ENCODE measurements around the gene BCL3. TPM values are rescaled to one million over a fixed set of nuclear protein-coding genes. Genes with fewer than 3 reads are reported as not detected.

The BCL3 gene, protein sequence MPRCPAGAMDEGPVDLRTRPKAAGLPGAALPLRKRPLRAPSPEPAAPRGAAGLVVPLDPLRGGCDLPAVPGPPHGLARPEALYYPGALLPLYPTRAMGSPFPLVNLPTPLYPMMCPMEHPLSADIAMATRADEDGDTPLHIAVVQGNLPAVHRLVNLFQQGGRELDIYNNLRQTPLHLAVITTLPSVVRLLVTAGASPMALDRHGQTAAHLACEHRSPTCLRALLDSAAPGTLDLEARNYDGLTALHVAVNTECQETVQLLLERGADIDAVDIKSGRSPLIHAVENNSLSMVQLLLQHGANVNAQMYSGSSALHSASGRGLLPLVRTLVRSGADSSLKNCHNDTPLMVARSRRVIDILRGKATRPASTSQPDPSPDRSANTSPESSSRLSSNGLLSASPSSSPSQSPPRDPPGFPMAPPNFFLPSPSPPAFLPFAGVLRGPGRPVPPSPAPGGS
- polyA plus RNA-seq (2013, experiment 1 of 2): 11.8 TPM
- polyA plus RNA-seq (2013, experiment 2 of 2): 10.7 TPM

DNA sequence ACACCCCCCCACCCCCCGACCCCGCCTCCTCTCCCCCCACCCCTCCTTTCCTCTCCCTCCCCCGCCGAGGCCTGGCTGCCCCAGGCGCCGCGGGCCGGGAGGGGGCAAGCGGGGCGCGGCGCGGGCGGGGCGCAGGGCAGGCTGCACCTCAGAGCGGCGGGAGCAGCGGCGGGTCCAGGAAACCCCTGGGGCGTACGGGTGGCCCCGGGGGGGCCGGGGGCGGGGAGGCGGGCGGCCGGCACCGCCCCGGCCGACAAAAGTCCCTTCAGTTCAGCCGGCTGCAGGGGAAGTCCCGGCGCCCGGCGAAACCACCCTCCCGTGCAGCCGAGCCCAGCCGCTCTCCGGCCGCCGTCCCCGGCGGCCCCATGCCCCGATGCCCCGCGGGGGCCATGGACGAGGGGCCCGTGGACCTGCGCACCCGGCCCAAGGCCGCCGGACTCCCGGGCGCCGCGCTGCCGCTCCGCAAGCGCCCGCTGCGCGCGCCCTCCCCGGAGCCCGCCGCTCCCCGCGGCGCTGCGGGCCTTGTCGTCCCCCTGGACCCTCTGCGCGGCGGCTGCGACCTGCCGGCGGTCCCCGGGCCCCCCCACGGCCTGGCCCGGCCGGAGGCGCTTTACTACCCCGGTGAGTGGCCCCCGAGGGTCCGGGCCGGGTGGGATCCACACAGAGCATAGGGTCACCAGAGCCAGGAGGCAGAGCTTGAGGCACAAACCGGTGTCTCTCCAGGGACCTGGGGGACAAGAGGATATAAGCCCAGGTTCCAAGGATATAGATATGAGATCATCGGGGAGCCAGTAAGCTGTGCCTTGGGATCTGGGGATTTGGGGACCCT, at the start of gene BCL3:
Gene BCL3, plus strand, starts transcription at position 283 of the 829 bp plus-strand sequence. Its CDS starts 83 bp downstream, at position 366.
- Histone ChIP-seq H3K36me3 (ENCODE audit: control insufficient read depth, insufficient read depth, low read length) (peaks cover 2% of the 10 kb centered on the region), H3K4me1 (ENCODE audit: control insufficient read depth, insufficient read depth, low read length, poor library complexity, severe bottlenecking) (peaks cover 10% of the 10 kb centered on the region), H3K9me3 (ENCODE audit: control insufficient read depth, low read length) (no peaks in the 10 kb centered on the region), H3K4me3 (ENCODE audit: extremely low read depth, insufficient read depth, low read length, poor library complexity, severe bottlenecking) (peak within 1 kb of the TSS; percentile 47), H3K27ac (ENCODE audit: low read depth, low read length, severe bottlenecking) (no peak within 1 kb of the TSS)
- WGBS, 2 experiments (ENCODE audit: insufficient coverage in 2 of 2): 1 to 3% methylated on average over 49 to 55 of the region's 88 CpGs

GRCh38 chr19:44700547-44700946, 48.0 kb upstream of the BCL3 start:
- Histone ChIP-seq H3K9me3 (ENCODE audit: control insufficient read depth, low read length) (no peaks in the 10 kb centered on the region), H3K4me3 (ENCODE audit: extremely low read depth, insufficient read depth, low read length, poor library complexity, severe bottlenecking) (no peak overlapping the region), H3K36me3 (ENCODE audit: control insufficient read depth, insufficient read depth, low read length) (no peaks in the 10 kb centered on the region), H3K27ac (ENCODE audit: low read depth, low read length, severe bottlenecking) (no peak overlapping the region), H3K4me1 (ENCODE audit: control insufficient read depth, insufficient read depth, low read length, poor library complexity, severe bottlenecking) (no peaks in the 10 kb centered on the region)
- 88 to 93% methylated on average over 3 to 4 of the region's 5 CpGs for WGBS, 2 experiments (ENCODE audit: insufficient coverage in 2 of 2)

GRCh38 chr19:44701228-44701627, 47.3 kb upstream of the BCL3 start:
- Histone ChIP-seq H3K9me3 (ENCODE audit: control insufficient read depth, low read length) (no peaks in the 10 kb centered on the region), H3K36me3 (ENCODE audit: control insufficient read depth, insufficient read depth, low read length) (no peaks in the 10 kb centered on the region), H3K27ac (ENCODE audit: low read depth, low read length, severe bottlenecking) (no peak overlapping the region), H3K4me1 (ENCODE audit: control insufficient read depth, insufficient read depth, low read length, poor library complexity, severe bottlenecking) (no peaks in the 10 kb centered on the region), H3K4me3 (ENCODE audit: extremely low read depth, insufficient read depth, low read length, poor library complexity, severe bottlenecking) (no peak overlapping the region)
- 94 to 97% methylated on average over 7 to 13 of the region's 15 CpGs for WGBS, 2 experiments (ENCODE audit: insufficient coverage in 2 of 2)

DNA sequence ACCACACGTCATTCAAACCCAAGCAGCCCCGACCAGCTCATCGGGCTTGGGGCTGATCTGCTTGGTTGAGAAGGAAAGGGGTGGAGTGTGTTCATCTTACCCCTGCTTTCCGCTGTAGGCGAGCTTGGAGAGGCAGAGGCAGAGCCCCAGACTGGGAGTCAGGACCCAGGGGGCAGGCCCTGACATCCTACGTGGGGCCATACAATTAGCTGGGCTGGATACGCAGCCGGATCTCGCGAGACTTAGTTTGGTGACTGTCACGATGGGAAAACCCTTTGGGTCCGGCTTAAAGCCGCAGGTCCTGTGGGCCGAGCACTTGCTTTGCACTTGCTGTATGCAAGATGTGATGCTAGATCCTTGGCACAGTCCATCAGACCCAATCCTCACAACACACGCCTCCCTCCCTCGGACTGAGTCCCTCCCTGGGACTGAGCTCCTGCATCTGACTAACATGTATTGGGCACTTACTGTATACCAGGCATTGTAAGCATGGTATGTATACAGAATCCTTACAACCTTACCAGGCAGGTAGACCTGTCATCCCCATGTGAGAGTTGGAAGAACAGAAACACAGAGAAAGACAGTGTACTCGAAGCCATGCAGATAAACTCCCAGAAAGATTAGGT, 45.8 kb upstream of the BCL3 start:
- Histone ChIP-seq H3K4me1 (ENCODE audit: control insufficient read depth, insufficient read depth, low read length, poor library complexity, severe bottlenecking) (no peaks in the 10 kb centered on the region), H3K36me3 (ENCODE audit: control insufficient read depth, insufficient read depth, low read length) (no peaks in the 10 kb centered on the region), H3K4me3 (ENCODE audit: extremely low read depth, insufficient read depth, low read length, poor library complexity, severe bottlenecking) (no peak overlapping the region), H3K27ac (ENCODE audit: low read depth, low read length, severe bottlenecking) (no peak overlapping the region), H3K9me3 (ENCODE audit: control insufficient read depth, low read length) (no peaks in the 10 kb centered on the region)
- 92 to 94% methylated on average over 12 to 16 of the region's 17 CpGs for WGBS, 2 experiments (ENCODE audit: insufficient coverage in 2 of 2)

- WGBS, 2 experiments (ENCODE audit: insufficient coverage in 2 of 2): 93 to 95% methylated on average over 26 to 27 of the region's 28 CpGs
Observed at GRCh38 chr19:44703336-44704078, 45.0 kb upstream of the BCL3 start.

GRCh38 chr19:44704982-44705381, 43.5 kb upstream of the BCL3 start:
- no peaks in the 10 kb centered on the region for H3K9me3 ChIP-seq (ENCODE audit: control insufficient read depth, low read length)
- H3K27ac ChIP-seq (ENCODE audit: low read depth, low read length, severe bottlenecking): no peak overlapping the region
- no peaks in the 10 kb centered on the region for H3K4me1 ChIP-seq (ENCODE audit: control insufficient read depth, insufficient read depth, low read length, poor library complexity, severe bottlenecking)
- H3K4me3 ChIP-seq (ENCODE audit: extremely low read depth, insufficient read depth, low read length, poor library complexity, severe bottlenecking): no peak overlapping the region
- H3K36me3 ChIP-seq (ENCODE audit: control insufficient read depth, insufficient read depth, low read length): no peaks in the 10 kb centered on the region
- WGBS, 2 experiments (ENCODE audit: insufficient coverage in 2 of 2): 83 to 100% methylated on average over 1 of the region's 1 CpG

More at GRCh38 chr19:44703336-44704078, 45.0 kb upstream of the BCL3 start:
- no peak overlapping the region for H3K27ac ChIP-seq (ENCODE audit: low read depth, low read length, severe bottlenecking)
- no peaks in the 10 kb centered on the region for H3K4me1 ChIP-seq (ENCODE audit: control insufficient read depth, insufficient read depth, low read length, poor library complexity, severe bottlenecking)
- H3K4me3 ChIP-seq (ENCODE audit: extremely low read depth, insufficient read depth, low read length, poor library complexity, severe bottlenecking): no peak overlapping the region
- H3K9me3 ChIP-seq (ENCODE audit: control insufficient read depth, low read length): no peaks in the 10 kb centered on the region
- no peaks in the 10 kb centered on the region for H3K36me3 ChIP-seq (ENCODE audit: control insufficient read depth, insufficient read depth, low read length)

GRCh38 chr19:44705502-44706010, 43.0 kb upstream of the BCL3 start:
- no peak overlapping the region for H3K4me3 ChIP-seq (ENCODE audit: extremely low read depth, insufficient read depth, low read length, poor library complexity, severe bottlenecking)
- WGBS, 2 experiments (ENCODE audit: insufficient coverage in 2 of 2): 88 to 91% methylated on average over 11 of the region's 12 CpGs

GRCh38 chr19:44706506-44707236, 41.8 kb upstream of the BCL3 start:
- Histone ChIP-seq H3K9me3 (ENCODE audit: control insufficient read depth, low read length) (no peaks in the 10 kb centered on the region), H3K4me1 (ENCODE audit: control insufficient read depth, insufficient read depth, low read length, poor library complexity, severe bottlenecking) (no peaks in the 10 kb centered on the region), H3K27ac (ENCODE audit: low read depth, low read length, severe bottlenecking) (no peak overlapping the region), H3K4me3 (ENCODE audit: extremely low read depth, insufficient read depth, low read length, poor library complexity, severe bottlenecking) (no peak overlapping the region), H3K36me3 (ENCODE audit: control insufficient read depth, insufficient read depth, low read length) (no peaks in the 10 kb centered on the region)
- 94 to 97% methylated on average over 3 of the region's 6 CpGs for WGBS, 2 experiments (ENCODE audit: insufficient coverage in 2 of 2)

More at GRCh38 chr19:44705502-44706010, 43.0 kb upstream of the BCL3 start:
- Histone ChIP-seq H3K9me3 (ENCODE audit: control insufficient read depth, low read length) (no peaks in the 10 kb centered on the region), H3K36me3 (ENCODE audit: control insufficient read depth, insufficient read depth, low read length) (no peaks in the 10 kb centered on the region), H3K27ac (ENCODE audit: low read depth, low read length, severe bottlenecking) (no peak overlapping the region), H3K4me1 (ENCODE audit: control insufficient read depth, insufficient read depth, low read length, poor library complexity, severe bottlenecking) (no peaks in the 10 kb centered on the region)

GRCh38 chr19:44707794-44708193, 40.7 kb upstream of the BCL3 start:
- H3K4me3 ChIP-seq (ENCODE audit: extremely low read depth, insufficient read depth, low read length, poor library complexity, severe bottlenecking): no peak overlapping the region
- no peaks in the 10 kb centered on the region for H3K36me3 ChIP-seq (ENCODE audit: control insufficient read depth, insufficient read depth, low read length)
- no peaks in the 10 kb centered on the region for H3K4me1 ChIP-seq (ENCODE audit: control insufficient read depth, insufficient read depth, low read length, poor library complexity, severe bottlenecking)
- H3K9me3 ChIP-seq (ENCODE audit: control insufficient read depth, low read length): no peaks in the 10 kb centered on the region
- WGBS, 2 experiments (ENCODE audit: insufficient coverage in 2 of 2): 94 to 96% methylated on average over 19 to 20 of the region's 20 CpGs
- no peak overlapping the region for H3K27ac ChIP-seq (ENCODE audit: low read depth, low read length, severe bottlenecking)
